ENCODE measurements around the gene MRC2.
"Not testable (repeated sequence)": the region's sequence is repeated elsewhere in the genome, so short reads cannot be mapped to it uniquely, and the experiment has no call there.

Gene MRC2

DNA sequence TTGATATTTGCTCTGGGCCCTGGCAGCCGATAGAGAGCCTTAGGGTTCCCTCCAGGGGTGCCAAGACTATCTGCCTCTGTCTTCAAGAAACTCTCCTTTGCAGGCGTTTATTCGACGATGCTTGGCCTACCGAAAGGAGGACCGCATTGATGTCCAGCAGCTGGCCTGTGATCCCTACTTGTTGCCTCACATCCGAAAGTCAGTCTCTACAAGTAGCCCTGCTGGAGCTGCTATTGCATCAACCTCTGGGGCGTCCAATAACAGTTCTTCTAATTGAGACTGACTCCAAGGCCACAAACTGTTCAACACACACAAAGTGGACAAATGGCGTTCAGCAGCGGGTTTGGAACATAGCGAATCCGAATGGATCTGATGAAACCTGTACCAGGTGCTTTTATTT is 15.2 kb upstream of the MRC2 start:
- not testable (repeated sequence) for DNase-seq

DNA sequence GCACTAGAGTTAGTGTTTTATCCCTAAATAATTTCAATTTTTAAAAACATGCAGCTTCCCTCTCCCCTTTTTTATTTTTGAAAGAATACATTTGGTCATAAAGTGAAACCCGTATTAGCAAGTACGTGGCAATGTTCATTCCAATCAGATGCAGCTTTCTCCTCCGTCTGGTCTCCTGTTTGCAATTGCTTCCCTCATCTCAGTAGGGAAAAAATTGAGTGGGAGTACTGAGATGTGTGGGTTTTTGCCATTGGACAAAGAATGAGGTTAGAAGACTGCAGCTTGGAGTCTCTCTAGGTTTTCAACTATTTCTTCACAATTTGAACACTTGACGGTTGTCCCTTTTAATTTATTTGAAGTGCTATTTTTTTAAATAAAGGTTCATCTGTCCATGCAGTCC is 14.4 kb upstream of the MRC2 start:
- not testable (repeated sequence) for DNase-seq

DNA sequence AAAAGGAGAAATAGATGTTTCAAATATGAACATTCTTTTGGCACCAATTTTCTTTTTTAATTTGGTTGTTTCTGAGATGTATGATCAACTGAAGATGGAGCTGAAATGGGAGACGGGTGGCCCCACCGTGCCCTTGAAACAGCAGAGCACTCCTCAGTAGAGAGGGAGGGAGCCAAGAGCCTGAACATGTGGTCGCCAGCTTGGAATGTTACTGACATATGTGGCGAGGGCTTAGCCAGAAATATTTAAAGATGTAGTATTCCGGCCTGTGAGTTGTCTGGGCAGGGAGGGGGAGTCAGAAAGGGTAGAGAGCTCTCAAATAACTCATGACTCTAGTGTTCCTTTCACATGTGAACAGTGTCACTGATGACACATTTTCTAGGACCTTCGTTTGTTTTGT is 13.3 kb upstream of the MRC2 start:
- no peak for DNase-seq

DNA sequence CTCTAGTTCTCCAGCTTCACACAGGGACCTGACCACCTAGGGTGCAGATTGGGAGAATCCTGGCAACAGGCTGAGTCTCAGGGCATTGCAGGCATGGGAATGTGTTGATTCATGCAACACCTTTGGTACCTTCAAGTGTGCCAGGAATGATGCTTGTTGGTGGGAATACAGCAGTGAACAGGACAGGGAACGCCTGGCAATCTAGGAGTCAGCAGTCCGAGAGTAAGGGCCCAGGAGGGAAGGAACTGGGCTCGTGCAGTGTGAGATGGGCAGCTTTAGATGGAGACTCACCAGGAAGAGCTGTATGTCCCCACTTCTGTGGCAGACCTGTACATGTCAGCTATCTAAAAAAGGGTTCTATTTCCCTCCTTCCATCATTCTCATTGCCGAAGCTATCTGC is 12.0 kb upstream of the MRC2 start:
- no peak for DNase-seq

DNA sequence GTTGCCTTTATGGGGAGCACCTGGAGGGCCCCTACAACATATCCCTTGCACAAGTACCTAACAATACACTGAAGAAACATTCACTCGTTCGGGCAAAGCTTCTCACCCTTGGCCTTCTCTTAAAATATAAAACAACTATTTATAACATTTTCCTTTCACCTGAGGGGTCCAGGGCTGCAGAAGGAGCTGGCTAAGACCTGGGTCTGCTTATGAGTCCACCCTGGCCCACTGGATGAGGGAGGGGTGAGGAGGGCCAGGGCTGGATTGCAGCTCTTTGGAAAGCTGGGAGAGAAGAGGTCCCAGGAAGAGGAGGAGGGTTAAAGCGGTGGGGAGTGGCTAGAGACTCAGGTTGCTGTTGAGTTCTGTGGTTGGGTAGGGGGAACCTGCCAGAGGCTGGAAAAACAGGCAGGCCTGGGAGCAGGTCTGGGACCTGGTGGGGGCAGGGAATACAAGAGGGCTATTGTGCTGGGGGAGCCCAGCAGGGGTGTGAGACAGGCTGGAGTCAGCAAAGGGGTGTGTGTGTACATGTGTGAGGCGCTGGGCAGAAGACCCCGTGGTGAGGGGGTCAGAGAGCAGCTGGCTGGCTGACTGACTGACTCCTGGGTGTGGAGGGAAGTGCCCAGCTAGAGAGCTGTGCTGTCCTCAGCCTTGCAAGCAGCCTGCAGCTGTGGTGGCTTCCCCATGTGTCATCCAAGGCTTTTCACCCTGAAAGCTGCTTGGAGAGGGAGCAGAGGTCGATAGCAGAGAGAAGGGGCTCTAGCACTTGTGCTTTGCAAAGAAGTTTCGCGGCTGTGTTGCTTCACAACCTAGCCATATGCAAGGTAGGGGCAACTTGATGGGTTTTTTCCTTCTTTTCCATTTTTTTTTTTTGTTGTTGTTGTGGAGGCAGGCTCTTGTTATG is 10.2 kb upstream of the MRC2 start:
- no peak for DNase-seq

DNA sequence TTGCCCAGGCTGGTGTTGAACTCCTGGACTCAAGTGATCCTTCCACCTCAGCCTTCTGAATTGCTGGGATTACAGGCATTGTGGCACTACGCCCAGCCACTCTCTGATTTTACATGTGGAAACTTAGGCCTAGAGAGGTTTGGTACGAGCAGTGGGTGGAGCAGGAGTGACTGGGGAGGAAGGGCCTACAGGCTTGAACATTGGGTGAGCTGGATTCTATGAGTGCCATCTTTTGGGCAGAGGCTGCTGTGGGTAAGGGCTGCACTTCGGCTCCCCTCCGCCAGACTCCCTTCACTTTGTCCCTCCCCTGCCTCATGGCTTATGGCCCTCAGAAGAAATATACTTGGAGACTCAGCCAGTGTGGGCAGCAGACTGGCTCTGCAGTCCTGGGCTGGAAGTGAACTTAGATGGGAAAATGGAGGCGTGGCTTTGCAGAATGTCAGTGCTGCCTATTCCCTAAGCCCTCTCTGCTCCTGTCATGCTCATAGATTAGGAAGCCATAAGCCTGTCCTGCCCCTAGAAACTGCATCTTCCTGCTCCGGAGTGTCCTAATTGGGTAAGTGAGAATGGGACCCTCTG is 9.5 kb upstream of the MRC2 start:
- no peak for DNase-seq

DNA sequence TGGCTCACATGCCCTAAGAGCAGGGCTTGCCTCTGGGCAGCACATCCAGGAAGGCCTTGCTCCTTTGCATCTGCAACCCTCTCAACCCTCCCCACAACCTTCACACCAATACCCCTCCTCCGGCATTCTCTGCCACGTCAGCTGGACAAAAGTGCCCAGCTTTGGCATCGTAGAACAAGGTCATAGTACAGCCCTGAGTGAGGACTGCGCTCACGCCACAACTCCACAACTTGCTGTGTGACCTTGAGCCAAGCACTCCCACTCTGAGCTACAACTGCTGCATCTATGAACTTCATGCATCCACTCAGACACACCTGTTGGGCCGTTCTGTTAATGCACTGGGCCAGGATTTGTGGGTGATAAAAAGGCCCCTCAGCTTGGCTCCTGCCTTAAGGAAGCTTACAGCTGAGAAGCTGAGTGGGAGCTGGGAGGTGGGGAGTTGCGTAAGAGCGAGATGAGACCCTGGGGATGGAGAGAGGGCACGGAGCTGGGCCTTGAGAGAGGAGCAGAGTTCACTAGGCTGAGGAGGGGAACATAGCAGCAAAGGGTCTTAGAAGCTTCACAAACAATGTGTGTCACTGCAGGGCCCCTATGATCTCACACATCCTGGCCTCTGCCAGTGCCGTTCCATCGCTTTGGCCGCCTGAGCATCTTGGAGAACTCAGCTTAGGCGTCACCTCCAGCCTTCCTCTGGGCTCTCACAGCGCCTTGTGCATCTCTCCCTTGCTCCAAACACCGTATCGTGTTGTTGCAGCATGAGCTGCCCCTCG is 8.6 kb upstream of the MRC2 start:
- no peak for DNase-seq

DNA sequence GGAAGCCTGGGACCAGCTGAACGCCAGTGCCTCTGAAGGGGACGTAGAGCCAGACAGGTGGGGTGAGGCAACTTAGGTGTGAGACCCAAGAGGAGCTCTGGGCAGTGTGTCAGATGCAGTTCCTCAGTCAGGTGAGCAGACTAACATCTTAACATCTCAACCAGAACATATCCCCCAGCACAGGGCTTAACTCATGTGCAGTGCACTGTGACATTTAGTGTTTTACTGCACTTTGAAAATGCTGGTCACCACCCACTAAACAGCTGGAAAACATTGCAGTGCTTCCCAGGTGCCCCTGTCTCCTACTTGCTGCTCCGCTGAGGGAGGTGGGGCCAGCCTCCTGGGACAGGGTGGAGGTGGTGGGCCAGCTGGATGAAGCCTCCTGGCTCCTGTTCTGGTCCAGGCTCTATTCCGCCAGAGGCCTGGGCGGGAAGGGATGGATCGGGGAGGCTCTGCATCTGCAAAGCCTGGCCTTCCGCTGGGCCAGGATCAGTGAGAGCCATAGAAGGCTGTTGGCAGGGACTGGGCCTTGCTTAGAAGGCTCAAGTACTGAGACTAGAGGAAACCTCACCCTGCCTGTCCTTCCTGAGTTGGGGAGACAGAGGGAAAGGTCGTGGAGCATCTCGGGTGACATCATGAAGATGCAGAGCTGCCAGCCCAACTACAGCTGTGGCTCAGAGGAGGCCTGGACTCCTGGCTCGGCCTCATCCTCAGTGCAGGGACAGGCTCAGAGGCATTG is 7.9 kb upstream of the MRC2 start:
- DNase-seq: no peak

DNA sequence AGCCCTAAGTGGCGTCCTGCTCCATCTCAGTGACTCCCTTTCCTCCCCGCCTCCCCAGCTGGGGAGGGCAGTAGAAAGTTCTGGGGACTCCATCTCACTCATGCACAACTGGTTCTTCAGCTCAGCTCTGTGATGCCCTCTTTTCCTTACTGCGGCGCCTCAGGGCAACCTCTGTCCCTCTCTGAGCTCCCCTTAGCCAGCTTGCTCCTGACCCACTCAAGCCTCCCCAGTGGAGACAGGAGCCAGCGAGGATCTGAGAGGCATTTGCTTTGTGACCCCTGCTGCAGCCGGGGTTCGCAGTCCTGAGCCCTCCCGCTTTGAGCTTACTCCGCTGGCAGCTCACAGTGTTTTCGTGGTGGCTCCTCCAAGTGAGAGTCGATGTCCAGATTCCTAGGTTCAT is 6.2 kb upstream of the MRC2 start:
- DNase-seq: no peak

DNA sequence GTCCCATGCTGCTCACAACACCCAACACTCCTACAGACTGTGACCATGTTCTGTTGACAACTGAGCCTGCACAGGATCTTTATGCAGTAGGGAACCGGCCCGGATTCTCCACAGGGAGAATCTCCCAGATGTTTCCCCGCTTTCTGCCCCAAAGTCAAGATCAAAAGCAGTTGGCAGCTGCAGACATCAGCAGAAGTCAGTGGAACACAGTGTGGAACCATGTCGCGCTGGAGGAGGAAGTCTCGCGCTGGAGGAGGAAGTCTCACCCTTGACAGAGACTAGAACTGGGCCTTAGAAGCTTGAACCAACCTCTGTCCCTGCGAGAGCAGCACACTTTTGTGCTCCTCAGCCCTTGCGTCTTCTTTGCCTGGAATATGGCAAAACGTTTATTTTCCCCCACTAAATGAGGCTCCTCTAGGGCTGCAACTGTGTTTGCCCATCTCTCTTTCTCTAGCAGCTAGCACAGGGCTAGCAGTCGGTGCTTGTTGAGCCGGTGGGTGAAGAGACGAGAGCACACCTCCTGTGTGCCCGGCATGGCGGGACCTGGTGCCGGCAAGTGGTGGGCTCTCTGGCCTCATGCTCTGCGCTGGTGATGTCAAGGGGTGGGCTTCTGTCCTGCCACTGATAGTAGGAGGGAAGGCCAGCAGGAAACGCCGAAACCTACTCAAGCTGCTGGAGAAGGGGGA is 2.1 kb upstream of the MRC2 start:
- DNase-seq: no peak

DNA sequence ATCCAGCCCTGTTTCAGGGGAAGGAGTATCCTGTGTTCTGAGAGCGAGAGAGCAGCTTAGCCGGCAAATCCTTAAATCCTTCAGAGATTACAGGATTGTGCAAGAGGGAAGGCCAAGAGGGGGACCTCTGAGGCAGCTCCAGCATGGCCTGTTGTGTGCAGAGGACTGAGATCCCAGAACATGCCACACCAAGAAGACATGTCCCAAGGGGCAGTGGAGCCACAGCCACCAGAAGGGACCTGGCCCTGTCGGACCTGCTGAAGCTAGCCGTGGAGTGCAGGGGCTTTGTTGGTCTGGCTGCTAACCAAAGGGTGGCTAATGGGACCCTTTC is 1.6 kb upstream of the MRC2 start:
- no peak for DNase-seq

DNA sequence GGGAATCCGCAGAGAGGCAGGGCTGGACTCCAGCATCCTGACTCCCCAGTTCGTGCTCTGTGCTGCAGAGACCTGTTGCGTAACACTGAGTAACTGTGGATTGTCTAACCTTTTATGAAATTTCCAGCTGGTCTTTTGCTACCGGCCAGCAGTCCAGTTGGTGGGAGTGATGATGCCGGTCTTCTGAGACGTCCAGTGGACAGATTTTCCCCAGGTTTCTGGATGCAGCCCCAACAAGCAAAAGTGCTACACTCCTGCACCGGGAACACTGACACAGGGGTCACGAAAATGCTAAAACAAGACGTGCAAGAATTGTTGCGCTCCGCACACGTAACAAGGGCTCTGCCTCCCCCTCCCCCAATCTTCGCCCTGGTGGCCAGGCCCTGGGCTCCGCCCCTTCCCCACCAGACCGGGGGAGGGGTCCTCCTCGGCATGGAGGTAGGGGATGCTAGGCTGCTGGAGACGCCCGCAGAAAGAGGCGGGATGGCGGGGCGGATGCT is 701 bp upstream of the MRC2 start:
- no peak for DNase-seq

DNA sequence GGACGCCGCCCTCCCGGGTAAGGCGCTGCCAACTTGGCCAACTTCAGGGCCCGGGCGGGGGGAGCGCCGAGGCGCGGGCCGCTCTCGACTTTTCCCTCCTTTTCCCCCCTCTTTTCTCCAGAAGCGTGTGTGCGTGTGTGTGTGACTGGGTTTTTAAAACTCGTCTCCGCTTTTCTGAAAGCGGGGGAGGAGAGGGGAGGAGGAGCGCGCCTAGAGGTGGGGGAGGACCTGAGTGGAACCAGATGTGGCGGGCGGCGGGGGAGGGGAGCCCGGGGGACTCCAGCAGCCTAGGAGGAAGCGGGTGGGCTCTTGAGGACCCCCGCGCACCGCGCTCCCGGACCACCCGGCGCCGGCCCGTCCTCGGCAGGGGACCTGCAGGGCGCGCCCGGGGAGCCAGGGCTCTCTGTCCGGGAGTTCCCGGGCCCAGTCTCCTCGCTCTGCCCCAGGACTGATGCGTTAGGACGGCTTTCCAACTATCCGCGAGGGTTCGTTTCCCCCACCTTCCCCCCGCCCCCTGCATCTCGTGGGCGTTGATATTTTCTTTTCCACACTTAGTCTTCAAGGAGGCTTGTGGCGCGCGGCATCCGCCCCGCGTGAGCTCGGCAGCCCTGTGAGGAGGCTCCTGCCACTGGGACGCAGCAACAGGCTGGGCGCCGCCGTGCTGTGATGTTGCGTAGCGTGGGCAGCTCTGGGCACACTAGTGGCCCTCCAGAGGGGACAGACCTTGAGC is 599 bp downstream of the MRC2 start:
- DNase-seq: no peak

DNA sequence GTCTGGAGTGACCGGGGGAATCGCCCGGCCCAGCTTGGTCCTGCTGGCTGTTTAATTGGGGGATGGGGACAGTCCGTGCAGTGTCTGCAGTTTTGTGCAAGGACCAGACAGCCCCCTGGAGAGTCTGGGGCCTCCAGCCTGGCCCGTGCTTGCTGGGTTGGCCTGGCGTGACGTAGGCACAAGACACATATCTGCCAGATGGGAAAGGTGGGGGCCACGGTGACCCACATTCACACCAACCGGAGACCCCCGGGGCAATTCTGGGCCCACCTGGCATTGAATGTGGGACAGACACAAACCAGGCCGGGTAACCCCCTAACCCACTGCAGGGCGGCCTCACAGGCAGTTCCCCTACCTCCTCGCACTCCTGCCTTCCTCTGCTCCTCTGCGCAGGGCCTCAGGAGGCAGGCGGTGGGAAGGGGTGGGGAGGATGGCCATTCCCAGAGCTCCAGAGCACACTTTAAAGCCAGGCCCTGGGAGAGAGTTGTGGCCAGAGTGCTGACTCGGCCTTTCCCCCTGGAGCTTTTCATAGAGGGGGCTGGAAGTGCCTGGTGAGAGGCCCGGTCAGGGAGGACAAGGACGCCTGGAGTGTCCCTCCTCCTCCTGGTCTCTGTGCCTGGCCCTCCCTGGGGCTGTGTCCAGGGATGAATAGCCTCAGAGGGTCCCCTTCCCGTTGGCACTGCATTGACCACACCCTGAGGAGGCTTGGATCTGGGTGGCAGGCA is 1.5 kb downstream of the MRC2 start:
- no peak for DNase-seq

DNA sequence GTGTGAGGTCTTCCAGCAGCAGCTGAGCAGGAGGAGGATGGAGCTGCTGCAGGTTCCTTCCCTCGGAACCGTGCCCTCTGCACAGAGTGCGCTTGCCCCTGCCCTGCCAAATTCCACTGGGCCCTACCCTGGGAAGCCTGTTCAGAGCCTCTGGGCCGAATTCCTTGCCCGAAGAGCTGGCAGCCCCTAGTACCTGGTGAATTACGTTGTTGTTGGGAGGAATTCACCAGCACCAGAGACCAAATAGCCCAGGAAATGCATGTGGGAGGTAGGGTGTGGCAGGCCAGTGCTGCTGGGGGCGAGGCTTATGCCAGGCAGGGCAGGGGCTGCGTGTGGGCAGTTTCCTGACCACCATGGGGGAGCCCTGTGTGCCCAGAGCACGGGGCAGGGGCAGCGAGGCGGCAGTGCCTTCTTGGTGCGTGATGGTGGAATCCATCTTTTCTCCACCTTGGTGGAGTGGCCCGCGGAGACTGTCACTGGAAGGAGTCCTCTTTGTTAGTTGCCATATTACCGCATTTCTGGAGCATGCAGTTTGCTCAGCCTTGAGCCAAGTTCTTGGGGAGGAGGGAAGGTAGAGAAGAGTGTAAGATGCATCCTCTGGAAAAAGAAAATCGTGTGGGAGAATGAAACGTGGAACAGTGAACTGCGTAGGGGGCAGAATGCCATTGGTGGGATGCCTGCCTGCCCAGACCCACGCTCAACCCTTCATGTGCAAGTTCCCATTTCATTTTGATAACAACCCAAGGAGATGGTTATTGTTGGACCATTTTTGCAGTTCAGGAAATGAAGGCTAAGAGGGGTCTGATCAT is 2.3 kb downstream of the MRC2 start:
- DNase-seq: no peak

DNA sequence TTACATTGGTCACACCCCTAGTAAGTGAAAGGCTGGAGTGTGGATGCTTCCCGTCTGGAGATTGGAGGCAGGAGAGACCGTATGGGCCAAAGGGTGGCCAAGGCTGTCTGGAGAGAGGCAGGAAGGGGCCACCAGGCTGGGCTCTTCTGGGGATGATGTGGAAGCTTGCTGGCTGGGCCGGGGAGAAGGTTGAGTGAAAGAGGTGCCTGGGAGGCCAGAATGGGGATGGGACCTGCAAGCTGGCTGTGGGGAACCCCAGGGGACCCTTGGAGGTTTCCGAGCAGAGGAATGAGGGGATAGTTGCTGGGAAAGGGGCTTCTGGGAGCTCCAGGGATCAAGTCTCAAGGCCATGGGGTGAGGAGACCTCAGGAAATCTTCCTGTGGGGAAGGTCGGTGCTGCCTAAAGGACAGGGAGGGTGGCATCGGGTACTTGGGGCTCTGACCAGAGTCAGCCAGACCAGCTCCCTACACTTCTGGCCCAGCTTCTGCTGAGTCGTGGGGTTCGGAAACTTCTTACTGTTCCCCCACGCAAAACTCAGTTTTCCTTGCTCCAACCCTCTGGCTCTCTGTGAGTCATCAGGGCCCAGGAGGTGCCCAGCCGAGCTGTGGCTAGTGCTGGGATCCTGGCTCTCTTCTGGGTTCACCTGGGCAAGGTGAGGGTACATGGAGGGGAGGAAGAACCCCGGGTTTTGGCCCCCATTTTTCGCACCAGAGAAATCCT is 3.1 kb downstream of the MRC2 start:
- DNase-seq: no peak

DNA sequence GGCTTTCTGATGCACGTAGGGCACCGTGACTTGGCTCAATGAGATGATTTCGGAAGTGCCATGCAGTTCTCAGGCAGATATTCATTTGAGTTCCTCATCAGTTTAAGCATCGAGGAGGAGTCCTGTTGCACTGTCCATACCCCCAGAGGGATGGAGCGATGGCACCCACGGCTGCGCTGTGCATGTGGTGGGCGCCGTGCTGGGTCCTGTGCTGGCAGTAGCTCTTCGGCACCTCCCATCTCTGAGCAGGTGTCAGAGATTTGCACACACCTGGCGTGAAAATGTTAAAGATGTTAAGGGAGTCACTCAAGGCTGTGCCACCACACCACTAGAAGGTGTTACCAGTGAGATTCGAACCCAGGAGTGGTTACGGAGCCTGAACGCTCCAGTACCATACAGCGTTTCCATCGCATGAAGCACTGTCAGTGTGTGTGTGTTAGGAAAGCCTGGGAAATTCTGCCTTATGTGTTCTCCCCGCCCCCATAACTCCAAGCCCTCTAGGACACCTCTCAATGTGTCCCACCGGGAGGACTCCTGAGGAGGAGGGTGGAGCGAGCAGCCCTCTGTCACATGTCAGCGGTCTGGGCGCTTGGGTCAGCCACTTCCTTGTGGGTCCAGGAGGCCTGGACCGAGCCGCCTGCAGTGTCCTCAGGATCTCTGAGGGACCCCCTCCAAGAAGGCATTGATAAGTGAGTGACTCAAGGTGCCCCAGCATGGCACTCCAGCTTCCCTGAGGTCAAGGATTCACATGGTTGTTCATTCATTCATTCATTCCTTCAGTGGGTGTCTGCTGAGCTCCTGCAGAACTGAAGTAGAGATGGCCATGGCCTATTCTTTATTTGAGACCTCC is 3.8 kb downstream of the MRC2 start:
- DNase-seq: no peak
